ENCODE results near the gene RAD51AP2. TPM values are rescaled to one million over a fixed set of nuclear protein-coding genes. Genes with fewer than 3 reads are reported as not detected.
"Not testable (repeated sequence)": the region's sequence is repeated elsewhere in the genome, so short reads cannot be mapped to it uniquely, and the experiment has no call there.

The RAD51AP2 gene
- not detected for total RNA-seq

GRCh38 chr2:17518212-17519154 is at the start of gene RAD51AP2:
Gene RAD51AP2, minus strand, starts transcription at chr2:17518440. Its CDS starts 25 bp downstream, at chr2:17518415.
- no peak within 1 kb of the TSS for H3K27ac Mint-ChIP-seq
- peaks cover 4% of the 10 kb centered on the region for H3K9me3 Mint-ChIP-seq
- no peak within 1 kb of the TSS for H3K4me3 Mint-ChIP-seq
- ATAC-seq, result no peak
- H3K27me3 Mint-ChIP-seq, result peaks cover 2 to 16% of the 10 kb centered on the region in 2 donors
- H3K36me3 Mint-ChIP-seq, result no peaks in the 10 kb centered on the region
- no peaks in the 10 kb centered on the region for H3K4me1 Mint-ChIP-seq (ENCODE audit: low read depth in 2 of 2)
- DNase-seq (ENCODE audit: low spot score), result no peak

- not testable (repeated sequence) for H3K4me3 Mint-ChIP-seq; H3K27ac Mint-ChIP-seq; H3K4me1 Mint-ChIP-seq (ENCODE audit: low read depth in 2 of 2); H3K36me3 Mint-ChIP-seq; ATAC-seq; H3K9me3 Mint-ChIP-seq; H3K27me3 Mint-ChIP-seq; DNase-seq (ENCODE audit: low spot score)
These were observed 47.5 kb upstream of the RAD51AP2 start for GRCh38 chr2:17565726-17566125.

- no peak for DNase-seq (ENCODE audit: low spot score)
- Mint-ChIP-seq H3K4me1 (ENCODE audit: low read depth in 2 of 2) (no peaks in the 10 kb centered on the region), H3K4me3 (no peak overlapping the region), H3K9me3 (no peaks in the 10 kb centered on the region), H3K27me3 (peaks cover 0 to 5% of the 10 kb centered on the region in 2 donors), H3K36me3 (no peaks in the 10 kb centered on the region), H3K27ac (no peak overlapping the region)
- no peak for ATAC-seq
These were observed 40.6 kb upstream of the RAD51AP2 start for GRCh38 chr2:17558878-17559277.

- H3K9me3 Mint-ChIP-seq, result no peaks in the 10 kb centered on the region
- peaks cover 0 to 5% of the 10 kb centered on the region in 2 donors for H3K27me3 Mint-ChIP-seq
- no peak overlapping the region for H3K4me3 Mint-ChIP-seq
- H3K4me1 Mint-ChIP-seq (ENCODE audit: low read depth in 2 of 2), result no peaks in the 10 kb centered on the region
- no peak for ATAC-seq
- no peak for DNase-seq (ENCODE audit: low spot score)
- no peak overlapping the region for H3K27ac Mint-ChIP-seq
- H3K36me3 Mint-ChIP-seq, result no peaks in the 10 kb centered on the region
These were observed 39.8 kb upstream of the RAD51AP2 start for GRCh38 chr2:17558053-17558452.

- ATAC-seq, result no peak
- H3K4me1 Mint-ChIP-seq (ENCODE audit: low read depth in 2 of 2), result no peaks in the 10 kb centered on the region
These were observed 39.4 kb upstream of the RAD51AP2 start for GRCh38 chr2:17557596-17557995.

GRCh38 chr2:17555150-17555549 is 36.9 kb upstream of the RAD51AP2 start:
- H3K4me1 Mint-ChIP-seq (ENCODE audit: low read depth in 2 of 2), result no peaks in the 10 kb centered on the region
- no peaks in the 10 kb centered on the region for H3K9me3 Mint-ChIP-seq
- H3K36me3 Mint-ChIP-seq, result no peaks in the 10 kb centered on the region
- peaks cover 0 to 5% of the 10 kb centered on the region in 2 donors for H3K27me3 Mint-ChIP-seq
- no peak overlapping the region for H3K27ac Mint-ChIP-seq
- no peak for DNase-seq (ENCODE audit: low spot score)
- H3K4me3 Mint-ChIP-seq, result no peak overlapping the region
- no peak for ATAC-seq

More at GRCh38 chr2:17557596-17557995, 39.4 kb upstream of the RAD51AP2 start:
- Mint-ChIP-seq H3K27me3 (peaks cover 0 to 5% of the 10 kb centered on the region in 2 donors), H3K27ac (no peak overlapping the region), H3K36me3 (no peaks in the 10 kb centered on the region), H3K4me3 (no peak overlapping the region), H3K9me3 (no peaks in the 10 kb centered on the region)
- no peak for DNase-seq (ENCODE audit: low spot score)

GRCh38 chr2:17550907-17551306 is 32.7 kb upstream of the RAD51AP2 start:
- no peaks in the 10 kb centered on the region for H3K36me3 Mint-ChIP-seq
- H3K27me3 Mint-ChIP-seq, result peaks cover 2 to 10% of the 10 kb centered on the region in 2 donors
- no peak overlapping the region for H3K27ac Mint-ChIP-seq
- peaks cover 3% of the 10 kb centered on the region for H3K9me3 Mint-ChIP-seq
- DNase-seq (ENCODE audit: low spot score) (no peak), ATAC-seq (no peak)
- no peak overlapping the region for H3K4me3 Mint-ChIP-seq
- no peaks in the 10 kb centered on the region for H3K4me1 Mint-ChIP-seq (ENCODE audit: low read depth in 2 of 2)

- Mint-ChIP-seq H3K9me3 (peaks cover 3% of the 10 kb centered on the region), H3K4me3 (no peak overlapping the region), H3K27ac (no peak overlapping the region), H3K27me3 (peaks cover 9 to 24% of the 10 kb centered on the region in 2 donors), H3K36me3 (no peaks in the 10 kb centered on the region), H3K4me1 (ENCODE audit: low read depth in 2 of 2) (no peaks in the 10 kb centered on the region)
- ATAC-seq (no peak), DNase-seq (ENCODE audit: low spot score) (no peak)
These were observed 29.5 kb upstream of the RAD51AP2 start for GRCh38 chr2:17547737-17548136.

- no peak overlapping the region for H3K27ac Mint-ChIP-seq
- peaks cover 3% of the 10 kb centered on the region for H3K9me3 Mint-ChIP-seq
- no peaks in the 10 kb centered on the region for H3K4me1 Mint-ChIP-seq (ENCODE audit: low read depth in 2 of 2)
- H3K36me3 Mint-ChIP-seq, result no peaks in the 10 kb centered on the region
- DNase-seq (ENCODE audit: low spot score) (no peak), ATAC-seq (no peak)
- H3K4me3 Mint-ChIP-seq, result no peak overlapping the region
- peaks cover 9 to 25% of the 10 kb centered on the region in 2 donors for H3K27me3 Mint-ChIP-seq
These were observed 29.0 kb upstream of the RAD51AP2 start for GRCh38 chr2:17547237-17547636.

GRCh38 chr2:17545680-17546613 is 27.7 kb upstream of the RAD51AP2 start:
- Mint-ChIP-seq H3K9me3 (peaks cover 3% of the 10 kb centered on the region), H3K27me3 (peaks cover 17 to 35% of the 10 kb centered on the region in 2 donors), H3K4me3 (no peak overlapping the region), H3K27ac (no peak overlapping the region), H3K36me3 (peaks cover 8% of the 10 kb centered on the region), H3K4me1 (ENCODE audit: low read depth in 2 of 2) (no peaks in the 10 kb centered on the region)
- DNase-seq (ENCODE audit: low spot score), result no peak
- ATAC-seq, result no peak

- H3K9me3 Mint-ChIP-seq, result peaks cover 3% of the 10 kb centered on the region
- H3K36me3 Mint-ChIP-seq, result peaks cover 10% of the 10 kb centered on the region
- ATAC-seq (no peak), DNase-seq (ENCODE audit: low spot score) (no peak)
- no peak overlapping the region for H3K4me3 Mint-ChIP-seq
- no peaks in the 10 kb centered on the region for H3K4me1 Mint-ChIP-seq (ENCODE audit: low read depth in 2 of 2)
- no peak overlapping the region for H3K27ac Mint-ChIP-seq
- peaks cover 24 to 45% of the 10 kb centered on the region in 2 donors for H3K27me3 Mint-ChIP-seq
These were observed 26.0 kb upstream of the RAD51AP2 start for GRCh38 chr2:17544256-17544655.

- ATAC-seq (no peak), DNase-seq (ENCODE audit: low spot score) (no peak)
- H3K4me3 Mint-ChIP-seq, result no peak overlapping the region
- no peaks in the 10 kb centered on the region for H3K4me1 Mint-ChIP-seq (ENCODE audit: low read depth in 2 of 2)
- no peak overlapping the region for H3K27ac Mint-ChIP-seq
- peaks cover under 1% of the 10 kb centered on the region for H3K9me3 Mint-ChIP-seq
- H3K36me3 Mint-ChIP-seq, result peaks cover 10% of the 10 kb centered on the region
- peaks cover 24 to 41% of the 10 kb centered on the region in 2 donors for H3K27me3 Mint-ChIP-seq
These were observed 25.6 kb upstream of the RAD51AP2 start for GRCh38 chr2:17543848-17544247.

GRCh38 chr2:17543131-17543660 is 25.0 kb upstream of the RAD51AP2 start:
- DNase-seq (ENCODE audit: low spot score) (no peak), ATAC-seq (no peak)
- no peak overlapping the region for H3K27ac Mint-ChIP-seq
- no peaks in the 10 kb centered on the region for H3K4me1 Mint-ChIP-seq (ENCODE audit: low read depth in 2 of 2)
- H3K9me3 Mint-ChIP-seq, result no peaks in the 10 kb centered on the region
- peaks cover 26 to 41% of the 10 kb centered on the region in 2 donors for H3K27me3 Mint-ChIP-seq
- no peak overlapping the region for H3K4me3 Mint-ChIP-seq
- peaks cover 10% of the 10 kb centered on the region for H3K36me3 Mint-ChIP-seq
